Upper lobe of left lung (tissue), 6 donors: ENCODE results near the gene KIF21B. TPM values are rescaled to one million over a fixed set of nuclear protein-coding genes. Genes with fewer than 3 reads are reported as not detected.

Source experiments
- ATAC-seq, 2 donors: fragments of 200-7000 bp; cut with Tn5 transposase; one replicate each; pipeline ENCODE4 v1.9.1; 2022; ENCODE audit warnings: mild to moderate bottlenecking in 2 of 2, moderate library complexity in 2 of 2; ENCODE audit not compliant: low FRiP score in 2 of 2
- DNase-seq, 2 donors: peaks; one replicate each; pipeline ENCODE4 v3.0.0-alpha.2; 2019 to 2020
- H3K27ac ChIP-seq, 4 donors: fragments of 200-600 bp; sonication (generic); one replicate each; pipeline ENCODE4 v1.5.1; 2016 to 2019
- H3K27me3 ChIP-seq, 4 donors: fragments of 200-600 bp; sonication (generic); one replicate each; pipeline ENCODE4 v1.5.1; 2017 to 2019
- H3K36me3 ChIP-seq, 4 donors: fragments of 200-600 bp; sonication (generic); one replicate each; pipeline ENCODE4 v1.5.1; 2016 to 2019
- H3K4me1 ChIP-seq, 4 donors: fragments of 200-600 bp; sonication (generic); one replicate each; pipeline ENCODE4 v1.5.1; 2018 to 2019
- H3K4me3 ChIP-seq, 4 donors: fragments of 200-600 bp; sonication (generic); one replicate each; pipeline ENCODE4 v1.5.1; 2017 to 2019; ENCODE audit warnings: mild to moderate bottlenecking in 2 of 4, moderate library complexity in 1 of 4
- H3K9me3 ChIP-seq, 4 donors: fragments of 200-600 bp; sonication (generic); one replicate each; pipeline ENCODE4 v1.5.1; 2018 to 2019
- CTCF ChIP-seq, 6 experiments: fragments of 450-650 bp in 4 of 6; fragments of 200-600 bp in 2 of 6; sonication (generic) in 2 of 6; IDR thresholded peaks; one replicate each; pipeline ENCODE4 v1.5.1; 2016 to 2019; ENCODE audit warnings: antibody characterized with exemption in 6 of 6
- EP300 ChIP-seq, 4 donors: sonication (generic); formaldehyde crosslinking; IDR thresholded peaks; one replicate each; pipeline ENCODE4 v1.5.1; 2017; ENCODE audit warnings: antibody characterized with exemption in 4 of 4, control low read depth in 2 of 4
- POLR2A ChIP-seq, 4 donors: fragments of 450-650 bp; IDR thresholded peaks; one replicate each; pipeline ENCODE4 v1.5.1; 2016 to 2017; ENCODE audit warnings: antibody characterized with exemption in 4 of 4, mild to moderate bottlenecking in 2 of 4
- POLR2AphosphoS5 ChIP-seq, 2 donors: sonication (generic); formaldehyde crosslinking; IDR thresholded peaks; one replicate each; pipeline ENCODE4 v1.5.1; 2017; ENCODE audit warnings: antibody characterized with exemption in 2 of 2
- WGBS, 2 donors: methylation state at CpG; one replicate each; pipeline ENCODE4 v1.1.5; 2017 to 2018; 5-methylcytosine and 5-hydroxymethylcytosine counted together
- total RNA-seq, 6 donors: library from RNA; depleted of rRNA in 4 of 6; stranded (reverse); fragments of >200 nt in 4 of 6; gene quantifications; one replicate each; pipeline versions ENCODE4 v1.1.0 to v1.2.1, GENCODE V29; 2016 to 2021
- donor health status: DM: no; HTN: no; CAD: no; lungs with moderate emphysema.
- donor health status: DM: no; HTN: yes; CAD: no; lungs with severe emphysema.

The KIF21B gene
- total RNA-seq, 6 donors from 2014 or later: 3.6 to 18.9 (median 6.1) TPM

GRCh38 chr1:201050515-201051277 is 27.2 kb upstream of the KIF21B start:
- ATAC-seq: no peak
- no peak for DNase-seq
- Histone ChIP-seq H3K36me3 (no peaks in the 10 kb centered on the region), H3K9me3 (no peaks in the 10 kb centered on the region), H3K4me3 (no peak overlapping the region), H3K27ac (no peak overlapping the region), H3K4me1 (peaks cover 0 to 4% (median 0%) of the 10 kb centered on the region in 4 donors), H3K27me3 (no peaks in the 10 kb centered on the region)
- no peak for TF ChIP-seq POLR2A (IDR thresholded peaks at IDR 0.05)
- TF ChIP-seq EP300 (IDR thresholded peaks at IDR 0.05): no peak
- no peak for TF ChIP-seq POLR2AphosphoS5 (IDR thresholded peaks at IDR 0.05)
- no peak for TF ChIP-seq CTCF (IDR thresholded peaks at IDR 0.05)
- 74 to 86% methylated on average over 4 to 5 of the region's 5 CpGs for whole genome bisulfite sequencing, 2 donors

GRCh38 chr1:201049248-201049831 is 25.8 kb upstream of the KIF21B start:
- 77 to 91% methylated on average over 5 of the region's 5 CpGs for WGBS, 2 donors
- no peak for ATAC-seq

GRCh38 chr1:201048521-201048920 is 25.0 kb upstream of the KIF21B start:
- 79 to 90% methylated on average over 13 of the region's 13 CpGs for WGBS, 2 donors
- DNase-seq: no peak

More at GRCh38 chr1:201049248-201049831, 25.8 kb upstream of the KIF21B start:
- Histone ChIP-seq H3K27ac (no peak overlapping the region), H3K9me3 (no peaks in the 10 kb centered on the region), H3K27me3 (no peaks in the 10 kb centered on the region), H3K36me3 (no peaks in the 10 kb centered on the region), H3K4me1 (no peaks in the 10 kb centered on the region), H3K4me3 (no peak overlapping the region)
- DNase-seq: no peak
- no peak for TF ChIP-seq POLR2AphosphoS5 (IDR thresholded peaks at IDR 0.05)
- no peak for TF ChIP-seq EP300 (IDR thresholded peaks at IDR 0.05)
- no peak for TF ChIP-seq POLR2A (IDR thresholded peaks at IDR 0.05)
- TF ChIP-seq CTCF (IDR thresholded peaks at IDR 0.05): no peak

GRCh38 chr1:201044119-201044518 is 20.6 kb upstream of the KIF21B start:
- no peaks in the 10 kb centered on the region for H3K36me3 ChIP-seq
- no peaks in the 10 kb centered on the region for H3K27me3 ChIP-seq
- DNase-seq (no peak), ATAC-seq (no peak)
- no peak overlapping the region for H3K27ac ChIP-seq
- WGBS, 2 donors: 89 to 91% methylated on average over 9 of the region's 9 CpGs
- H3K9me3 ChIP-seq: no peaks in the 10 kb centered on the region
- H3K4me3 ChIP-seq: no peak overlapping the region
- H3K4me1 ChIP-seq: peaks cover 0 to 6% (median 2%) of the 10 kb centered on the region in 4 donors
- no peak for TF ChIP-seq POLR2AphosphoS5 (IDR thresholded peaks at IDR 0.05)
- TF ChIP-seq CTCF (IDR thresholded peaks at IDR 0.05): no peak
- TF ChIP-seq EP300 (IDR thresholded peaks at IDR 0.05): no peak
- no peak for TF ChIP-seq POLR2A (IDR thresholded peaks at IDR 0.05)

More at GRCh38 chr1:201048521-201048920, 25.0 kb upstream of the KIF21B start:
- Histone ChIP-seq H3K9me3 (no peaks in the 10 kb centered on the region), H3K4me1 (no peaks in the 10 kb centered on the region), H3K36me3 (no peaks in the 10 kb centered on the region), H3K27ac (no peak overlapping the region), H3K4me3 (no peak overlapping the region), H3K27me3 (no peaks in the 10 kb centered on the region)
- TF ChIP-seq POLR2AphosphoS5 (IDR thresholded peaks at IDR 0.05): no peak
- TF ChIP-seq CTCF (IDR thresholded peaks at IDR 0.05): no peak
- TF ChIP-seq POLR2A (IDR thresholded peaks at IDR 0.05): no peak
- no peak for TF ChIP-seq EP300 (IDR thresholded peaks at IDR 0.05)
- no peak for ATAC-seq
